ENCODE data around the gene RALGPS1. TPM values are rescaled to one million over a fixed set of nuclear protein-coding genes. Genes with fewer than 3 reads are reported as not detected.

Gene RALGPS1
- total and polyA plus RNA-seq, 10 donors: 2.5 to 27.3 (median 14.1) TPM

DNA sequence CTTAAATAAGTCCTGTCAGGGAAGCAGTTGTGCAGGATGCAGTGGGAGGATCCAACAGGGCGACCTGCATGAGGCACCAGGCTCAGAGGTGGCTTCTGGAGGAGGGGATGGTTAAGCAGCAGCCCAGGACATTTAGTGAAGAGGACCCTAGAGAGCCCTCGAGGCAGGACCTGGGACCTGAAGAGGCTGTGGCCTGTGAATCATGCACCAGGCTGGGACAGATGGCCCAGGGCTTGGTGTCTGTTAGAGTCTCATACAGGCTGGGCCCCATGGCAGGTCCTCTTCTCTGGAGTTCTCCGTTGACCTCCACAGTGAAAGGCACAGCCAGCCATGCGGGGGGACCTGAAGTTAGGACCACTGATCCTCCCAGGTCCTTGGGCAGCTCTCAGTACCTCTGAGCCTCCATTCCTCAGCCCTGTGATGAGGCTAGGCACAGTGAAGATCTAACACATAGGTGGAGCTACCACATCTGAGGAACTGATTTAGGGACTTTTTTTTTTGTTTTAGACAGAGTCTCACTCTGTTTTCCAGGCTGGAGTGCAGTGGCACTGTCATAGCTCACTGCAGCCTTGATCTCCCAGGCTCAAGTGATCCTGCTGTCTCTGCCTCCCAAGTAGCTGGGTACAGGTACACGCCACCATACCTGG, 289.2 kb downstream of the RALGPS1 start:
- Histone ChIP-seq H3K4me3 (no peak overlapping the region), H3K36me3 (peaks cover 0 to 7% (median 0%) of the 10 kb centered on the region in 6 donors), H3K27me3 (replicated peaks in 1 of 7) (no peaks in the 10 kb centered on the region), H3K4me1 (peaks cover 4 to 8% (median 6%) of the 10 kb centered on the region in 6 donors), H3K27ac (no peak overlapping the region), H3K9me3 (no peaks in the 10 kb centered on the region)
- peak; percentile 42 for DNase-seq
- no peak for TF ChIP-seq POLR2AphosphoS5 (IDR thresholded peaks at IDR 0.05)
- TF ChIP-seq, protein P1, sequence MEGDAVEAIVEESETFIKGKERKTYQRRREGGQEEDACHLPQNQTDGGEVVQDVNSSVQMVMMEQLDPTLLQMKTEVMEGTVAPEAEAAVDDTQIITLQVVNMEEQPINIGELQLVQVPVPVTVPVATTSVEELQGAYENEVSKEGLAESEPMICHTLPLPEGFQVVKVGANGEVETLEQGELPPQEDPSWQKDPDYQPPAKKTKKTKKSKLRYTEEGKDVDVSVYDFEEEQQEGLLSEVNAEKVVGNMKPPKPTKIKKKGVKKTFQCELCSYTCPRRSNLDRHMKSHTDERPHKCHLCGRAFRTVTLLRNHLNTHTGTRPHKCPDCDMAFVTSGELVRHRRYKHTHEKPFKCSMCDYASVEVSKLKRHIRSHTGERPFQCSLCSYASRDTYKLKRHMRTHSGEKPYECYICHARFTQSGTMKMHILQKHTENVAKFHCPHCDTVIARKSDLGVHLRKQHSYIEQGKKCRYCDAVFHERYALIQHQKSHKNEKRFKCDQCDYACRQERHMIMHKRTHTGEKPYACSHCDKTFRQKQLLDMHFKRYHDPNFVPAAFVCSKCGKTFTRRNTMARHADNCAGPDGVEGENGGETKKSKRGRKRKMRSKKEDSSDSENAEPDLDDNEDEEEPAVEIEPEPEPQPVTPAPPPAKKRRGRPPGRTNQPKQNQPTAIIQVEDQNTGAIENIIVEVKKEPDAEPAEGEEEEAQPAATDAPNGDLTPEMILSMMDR (IDR thresholded peaks at IDR 0.05 in 8 of 11, conservative IDR thresholded peaks at IDR 0.05 in 3 of 11): no peak
- TF ChIP-seq POLR2A (IDR thresholded peaks at IDR 0.05): no peak
- intact Hi-C loops (cut with DNase I; ENCODE audit: low total_unique reads): no loop called here
- WGBS, 5 donors: 84 to 95% (median 89%) methylated on average over 5 of the region's 5 CpGs

DNA sequence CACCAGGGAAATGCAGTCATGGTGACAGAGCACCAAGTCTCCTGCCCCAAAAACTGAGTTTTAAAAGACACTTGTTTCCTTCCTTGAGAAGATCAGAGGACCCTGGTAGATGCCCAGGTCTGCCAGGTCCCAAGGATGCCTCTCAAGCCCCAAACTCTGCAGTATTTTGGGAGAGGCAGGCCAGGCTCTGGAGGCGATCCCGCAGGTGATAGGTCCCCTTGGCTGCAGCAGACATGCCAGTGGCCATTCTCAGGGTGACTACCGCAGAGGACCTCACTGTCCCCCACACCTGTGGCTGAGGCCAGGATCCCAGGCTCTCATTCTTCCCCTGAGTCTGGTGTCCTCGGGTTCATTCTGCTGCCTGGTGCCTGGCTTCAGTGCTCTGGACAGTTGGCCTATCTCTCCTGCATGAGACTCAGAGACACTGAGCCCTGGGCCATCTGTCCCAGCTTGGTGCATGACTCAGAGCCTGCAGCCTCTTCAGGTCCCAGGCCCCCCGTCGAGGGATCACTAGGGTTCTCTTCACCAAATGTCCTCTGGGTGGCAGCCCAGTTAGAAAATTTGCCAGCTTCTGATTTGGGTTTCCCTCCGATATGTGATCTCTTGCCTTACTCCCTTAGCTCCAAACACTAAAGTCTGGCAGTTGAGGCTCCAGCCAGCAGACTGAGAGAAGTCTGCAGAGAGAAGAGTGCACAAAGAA, 290.3 kb downstream of the RALGPS1 start:
- Histone ChIP-seq H3K27me3 (replicated peaks in 1 of 7) (no peaks in the 10 kb centered on the region), H3K27ac (no peak overlapping the region), H3K36me3 (peaks cover 0 to 7% (median 0%) of the 10 kb centered on the region in 6 donors), H3K9me3 (no peaks in the 10 kb centered on the region), H3K4me1 (no peaks in the 10 kb centered on the region), H3K4me3 (no peak overlapping the region)
- TF ChIP-seq POLR2A (IDR thresholded peaks at IDR 0.05): no peak
- TF ChIP-seq, protein P1 (IDR thresholded peaks at IDR 0.05 in 8 of 11, conservative IDR thresholded peaks at IDR 0.05 in 3 of 11): peak in 4 of 11 experiments; percentile 6 to 30 (median 18)
- TF ChIP-seq POLR2AphosphoS5 (IDR thresholded peaks at IDR 0.05): no peak
- intact Hi-C loops (cut with DNase I; ENCODE audit: low total_unique reads): no loop called here
- DNase-seq: peak; percentile 59
- 57 to 72% (median 67%) methylated on average over 4 to 7 of the region's 7 CpGs for WGBS, 5 donors

DNA sequence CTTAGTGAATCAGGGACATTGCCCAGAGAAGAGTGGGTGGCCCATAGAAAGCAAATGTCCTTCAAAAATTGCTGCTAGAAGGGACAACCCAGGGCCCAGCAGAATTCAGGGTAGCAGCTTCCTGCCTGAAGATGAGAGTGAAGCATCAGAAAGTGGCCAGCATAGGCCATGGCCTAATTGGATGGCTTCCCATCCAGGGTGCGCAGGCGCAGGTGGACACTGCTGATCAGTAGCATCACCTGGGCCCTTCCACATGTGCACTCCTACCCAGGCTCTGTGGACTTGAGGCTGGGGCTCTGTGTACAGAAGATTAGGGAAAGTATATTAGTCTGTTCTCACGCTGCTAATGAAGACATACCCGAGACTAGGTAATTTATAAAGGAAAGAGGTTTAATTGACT, 291.4 kb downstream of the RALGPS1 start:
- H3K4me3 ChIP-seq: no peak overlapping the region
- peaks cover 0 to 7% (median 0%) of the 10 kb centered on the region in 6 donors for H3K36me3 ChIP-seq
- no peaks in the 10 kb centered on the region for H3K9me3 ChIP-seq
- intact Hi-C loops (cut with DNase I; ENCODE audit: low total_unique reads): no loop called here
- H3K27me3 ChIP-seq (replicated peaks in 1 of 7): no peaks in the 10 kb centered on the region
- no peaks in the 10 kb centered on the region for H3K4me1 ChIP-seq
- DNase-seq: peak; percentile 25
- TF ChIP-seq POLR2AphosphoS5 (IDR thresholded peaks at IDR 0.05) (no peak), POLR2A (IDR thresholded peaks at IDR 0.05) (no peak)
- TF ChIP-seq, protein P1 (IDR thresholded peaks at IDR 0.05 in 8 of 11, conservative IDR thresholded peaks at IDR 0.05 in 3 of 11): no peak
- H3K27ac ChIP-seq: no peak overlapping the region
- 92 to 98% (median 97%) methylated on average over 3 to 4 of the region's 4 CpGs for WGBS, 5 donors

DNA sequence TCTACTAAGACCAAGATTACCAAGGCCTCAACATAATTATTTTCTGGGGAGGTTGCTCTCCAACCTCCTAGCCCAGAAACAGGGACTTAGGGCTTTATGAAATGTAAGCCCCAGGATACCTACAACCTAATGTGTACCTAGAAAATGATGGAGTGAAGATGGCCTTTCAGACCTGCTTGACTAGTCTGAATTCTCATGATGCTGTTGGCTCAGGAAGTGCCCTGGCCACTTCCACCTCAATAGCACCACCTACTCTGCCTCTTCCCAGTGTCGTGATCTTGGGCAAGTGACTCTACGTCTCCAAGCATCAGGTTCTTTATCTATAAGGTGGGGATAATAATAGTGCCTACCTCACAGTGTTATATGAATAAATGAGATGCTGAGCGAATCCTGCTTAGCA, 292.1 kb downstream of the RALGPS1 start:
- TF ChIP-seq POLR2AphosphoS5 (IDR thresholded peaks at IDR 0.05) (no peak), POLR2A (IDR thresholded peaks at IDR 0.05) (no peak)
- TF ChIP-seq, protein P1 (IDR thresholded peaks at IDR 0.05 in 8 of 11, conservative IDR thresholded peaks at IDR 0.05 in 3 of 11): no peak
- WGBS, 5 donors: 83 to 95% (median 89%) methylated on average over 3 of the region's 3 CpGs
- H3K4me3 ChIP-seq: no peak overlapping the region
- no peak overlapping the region for H3K27ac ChIP-seq
- peaks cover 0 to 2% (median 0%) of the 10 kb centered on the region in 6 donors for H3K36me3 ChIP-seq
- intact Hi-C loops (cut with DNase I; ENCODE audit: low total_unique reads): no loop called here
- DNase-seq: no peak
- no peaks in the 10 kb centered on the region for H3K9me3 ChIP-seq
- no peaks in the 10 kb centered on the region for H3K4me1 ChIP-seq
- no peaks in the 10 kb centered on the region for H3K27me3 ChIP-seq (replicated peaks in 1 of 7)
